ENCODE data around the gene CNOT3. TPM values are rescaled to one million over a fixed set of nuclear protein-coding genes. Genes with fewer than 3 reads are reported as not detected.
A peak's percentile ranks its signal among the peaks of the same experiment; 100 is the strongest.
"Not testable (repeated sequence)": the region's sequence is repeated elsewhere in the genome, so short reads cannot be mapped to it uniquely, and the experiment has no call there.

CNOT3 gene
- total and polyA plus RNA-seq, 2 donors (not counting 3 experiments of a cell fraction or from before 2014, with no cell fraction given): 20.4 to 74.7 TPM

DNA sequence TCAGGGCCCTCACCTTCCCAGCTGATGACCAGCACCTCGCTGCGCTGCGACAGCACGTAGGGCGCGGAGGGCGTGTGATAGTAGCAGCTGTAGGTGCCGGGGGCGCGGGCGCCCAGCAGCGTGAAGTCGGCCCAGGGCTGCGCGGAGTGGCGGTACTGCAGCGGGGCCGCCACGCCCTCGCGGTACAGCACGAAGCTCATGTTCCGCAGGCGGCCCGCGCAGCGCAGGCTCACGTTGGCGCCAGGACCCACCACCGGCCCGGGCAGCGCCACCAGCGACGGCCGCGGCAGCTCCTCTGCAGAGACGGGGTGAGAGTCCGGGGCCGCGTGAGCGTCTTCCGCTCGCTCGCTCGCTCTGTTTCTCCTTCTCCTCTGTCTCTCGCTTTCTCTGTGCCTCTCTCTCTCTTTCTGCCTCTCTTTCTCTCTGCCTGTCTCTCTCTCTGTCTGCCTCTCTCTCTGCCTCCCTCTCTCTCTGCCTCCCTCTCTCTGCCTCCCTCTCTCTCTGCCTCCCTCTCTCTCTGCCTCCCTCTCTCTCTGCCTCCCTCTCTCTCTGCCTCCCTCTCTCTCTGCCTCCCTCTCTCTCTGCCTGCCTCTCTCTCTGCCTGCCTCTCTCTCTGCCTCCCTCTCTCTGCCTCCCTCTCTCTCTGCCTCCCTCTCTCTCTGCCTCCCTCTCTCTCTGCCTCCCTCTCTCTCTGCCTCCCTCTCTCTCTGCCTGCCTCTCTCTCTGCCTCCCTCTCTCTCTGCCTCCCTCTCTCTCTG, 41.5 kb upstream of the CNOT3 start:
- intact Hi-C loops (cut with micrococcal nuclease): loop anchor here (1.0 to 5.0 kb wide), 2 partner anchors 189 to 288 kb away; partner anchors contain the start of gene CACNG7
- H3K9ac ChIP-seq (replicated peaks; ENCODE audit: extremely low read depth, insufficient read depth, low read length); H3K9me1 ChIP-seq (replicated peaks; ENCODE audit: control insufficient read depth, extremely low read depth, insufficient read depth, low read length); H3K79me2 ChIP-seq (ENCODE audit: control insufficient read depth, insufficient read depth, low read length); BruUV-seq (replicated peaks); H3K27me3 ChIP-seq (ENCODE audit: control insufficient read depth in 2 of 2, insufficient read depth in 2 of 2, low read length in 2 of 2); H4K20me1 ChIP-seq (replicated peaks; ENCODE audit: control insufficient read depth, extremely low read depth, insufficient read depth, low read length); H3K9me3 ChIP-seq (replicated peaks; ENCODE audit: control insufficient read depth, insufficient read depth, low read length); dilution Hi-C loops (cut with MboI; ENCODE audit: extremely low pct_ligation_motif_present, low sequenced_read_pairs); POLR2A ChIA-PET; H3K4me1 ChIP-seq (ENCODE audit: control insufficient read depth, extremely low read depth, insufficient read depth, low read length); H3K36me3 ChIP-seq (ENCODE audit: control insufficient read depth in 2 of 2, extremely low read depth in 1 of 2, insufficient read depth in 2 of 2, low read length in 2 of 2); H3K27ac ChIP-seq (ENCODE audit: insufficient read depth, low read depth, low read length): not testable (repeated sequence)
- DNase-seq (ENCODE audit: low read depth, low spot score) (peak; percentile 34), FAIRE-seq (peak; percentile 40)
- Histone ChIP-seq H3K4me2 (ENCODE audit: insufficient read depth, low read length) (peak overlapping the region; percentile 49), H3K4me3 (replicated peaks in 1 of 3; ENCODE audit: insufficient read depth in 1 of 3, low read depth in 1 of 3, low read length in 3 of 3) (peak overlapping the region in 1 of 3 experiments; percentile 6), H2AFZ (ENCODE audit: low read depth, low read length) (peak overlapping the region; percentile 66)
- TF ChIP-seq EZH2 (IDR thresholded peaks at IDR 0.05; ENCODE audit: borderline replicate concordance, low read depth, low read length, severe bottlenecking) (peak; percentile 45), MAX (IDR thresholded peaks at IDR 0.05; ENCODE audit: insufficient read depth, insufficient read length) (peak; percentile 32)
- CTCF ChIA-PET: interaction anchor here (0.6 to 4.2 kb wide), 10 partner anchors 9 to 321 kb away, joined by 3 to 27 read pairs (median 4); no protein-coding TSS in a partner anchor

- no peak for TF ChIP-seq MAX (IDR thresholded peaks at IDR 0.05; ENCODE audit: insufficient read depth, insufficient read length)
- TF ChIP-seq MYC (IDR thresholded peaks at IDR 0.05; ENCODE audit: low read depth, low read length): no peak
- no peak for TF ChIP-seq POLR2A (IDR thresholded peaks at IDR 0.05; ENCODE audit: low read depth, low read length)
- no peak for TF ChIP-seq GATA2 (IDR thresholded peaks at IDR 0.05; ENCODE audit: insufficient read depth, insufficient read length, low read depth, low read length)
- TF ChIP-seq JUN (IDR thresholded peaks at IDR 0.05; ENCODE audit: borderline replicate concordance, insufficient read depth, insufficient read length, low read depth): no peak
- TF ChIP-seq, protein P1, sequence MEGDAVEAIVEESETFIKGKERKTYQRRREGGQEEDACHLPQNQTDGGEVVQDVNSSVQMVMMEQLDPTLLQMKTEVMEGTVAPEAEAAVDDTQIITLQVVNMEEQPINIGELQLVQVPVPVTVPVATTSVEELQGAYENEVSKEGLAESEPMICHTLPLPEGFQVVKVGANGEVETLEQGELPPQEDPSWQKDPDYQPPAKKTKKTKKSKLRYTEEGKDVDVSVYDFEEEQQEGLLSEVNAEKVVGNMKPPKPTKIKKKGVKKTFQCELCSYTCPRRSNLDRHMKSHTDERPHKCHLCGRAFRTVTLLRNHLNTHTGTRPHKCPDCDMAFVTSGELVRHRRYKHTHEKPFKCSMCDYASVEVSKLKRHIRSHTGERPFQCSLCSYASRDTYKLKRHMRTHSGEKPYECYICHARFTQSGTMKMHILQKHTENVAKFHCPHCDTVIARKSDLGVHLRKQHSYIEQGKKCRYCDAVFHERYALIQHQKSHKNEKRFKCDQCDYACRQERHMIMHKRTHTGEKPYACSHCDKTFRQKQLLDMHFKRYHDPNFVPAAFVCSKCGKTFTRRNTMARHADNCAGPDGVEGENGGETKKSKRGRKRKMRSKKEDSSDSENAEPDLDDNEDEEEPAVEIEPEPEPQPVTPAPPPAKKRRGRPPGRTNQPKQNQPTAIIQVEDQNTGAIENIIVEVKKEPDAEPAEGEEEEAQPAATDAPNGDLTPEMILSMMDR (IDR thresholded peaks at IDR 0.05; ENCODE audit: extremely low read depth in 1 of 2, insufficient read depth in 1 of 2, low read depth in 1 of 2, low read length in 2 of 2): peak in 1 of 2 donors; percentile 15
- no peak for TF ChIP-seq POLR2AphosphoS5 (IDR thresholded peaks at IDR 0.05; ENCODE audit: insufficient read depth, low read depth, low read length)
- TF ChIP-seq EZH2 (IDR thresholded peaks at IDR 0.05; ENCODE audit: borderline replicate concordance, low read depth, low read length, severe bottlenecking): no peak
- ChIA-PET POLR2A (no interaction called here), CTCF (interaction anchor here (1.6 to 4.2 kb wide), 3 partner anchors 67 to 304 kb away, joined by 5 to 27 read pairs (median 10); no protein-coding TSS in a partner anchor)
- dilution Hi-C loops (cut with MboI; ENCODE audit: extremely low pct_ligation_motif_present, low sequenced_read_pairs) (no loop called here), intact Hi-C loops (cut with micrococcal nuclease) (loop anchor here (1.0 to 5.0 kb wide), 3 partner anchors 189 to 303 kb away; partner anchors contain the start of gene CACNG7)
- BruUV-seq (replicated peaks): no TSS peak
- Histone ChIP-seq H3K4me2 (ENCODE audit: insufficient read depth, low read length) (no peak overlapping the region), H3K4me3 (replicated peaks in 1 of 3; ENCODE audit: insufficient read depth in 1 of 3, low read depth in 1 of 3, low read length in 3 of 3) (no peak overlapping the region), H3K9me3 (replicated peaks; ENCODE audit: control insufficient read depth, insufficient read depth, low read length) (no peaks in the 10 kb centered on the region), H3K27me3 (ENCODE audit: control insufficient read depth in 2 of 2, insufficient read depth in 2 of 2, low read length in 2 of 2) (no peaks in the 10 kb centered on the region), H3K27ac (ENCODE audit: insufficient read depth, low read depth, low read length) (no peak overlapping the region), H3K79me2 (ENCODE audit: control insufficient read depth, insufficient read depth, low read length) (no peaks in the 10 kb centered on the region), H3K4me1 (ENCODE audit: control insufficient read depth, extremely low read depth, insufficient read depth, low read length) (no peaks in the 10 kb centered on the region), H4K20me1 (replicated peaks; ENCODE audit: control insufficient read depth, extremely low read depth, insufficient read depth, low read length) (no peaks in the 10 kb centered on the region), H3K36me3 (ENCODE audit: control insufficient read depth in 2 of 2, extremely low read depth in 1 of 2, insufficient read depth in 2 of 2, low read length in 2 of 2) (no peaks in the 10 kb centered on the region), H2AFZ (ENCODE audit: low read depth, low read length) (peak overlapping the region; percentile 48), H3K9ac (replicated peaks; ENCODE audit: extremely low read depth, insufficient read depth, low read length) (no peak overlapping the region), H3K9me1 (replicated peaks; ENCODE audit: control insufficient read depth, extremely low read depth, insufficient read depth, low read length) (no peaks in the 10 kb centered on the region)
- FAIRE-seq (no peak), DNase-seq (ENCODE audit: low read depth, low spot score) (no peak)
Observed at GRCh38 chr19:54096617-54097106, 40.9 kb upstream of the CNOT3 start.

Measured in endothelial cell of umbilical vein (primary cell).